HepG2 (cell line): Measurements from ENCODE around the gene JAK2.

ENCODE experiments used
- NFE2L1 ChIP-seq: sonication (generic); formaldehyde crosslinking; IDR thresholded peaks from 2 replicates; pipeline ENCODE4 v1.4.0; 2020; ENCODE audit warnings: missing genetic modification reagents, mild to moderate bottlenecking, borderline replicate concordance
- ZBTB20 ChIP-seq: sonication (generic); formaldehyde crosslinking; IDR thresholded peaks from 2 replicates; pipeline ENCODE4 v1.8.1; 2023; ENCODE audit warnings: missing genetic modification reagents, low read depth, mild to moderate bottlenecking, borderline replicate concordance
- ZNF282 ChIP-seq: fragments of 450-650 bp; IDR thresholded peaks from 2 replicates; pipeline ENCODE4 v1.6.1; 2018; ENCODE audit not compliant: partially characterized antibody
- ZNF703 ChIP-seq: sonication (generic); formaldehyde crosslinking; IDR thresholded peaks from 2 replicates; pipeline ENCODE4 v1.5.1; 2020; ENCODE audit warnings: missing genetic modification reagents, mild to moderate bottlenecking, moderate library complexity, borderline replicate concordance

DNA sequence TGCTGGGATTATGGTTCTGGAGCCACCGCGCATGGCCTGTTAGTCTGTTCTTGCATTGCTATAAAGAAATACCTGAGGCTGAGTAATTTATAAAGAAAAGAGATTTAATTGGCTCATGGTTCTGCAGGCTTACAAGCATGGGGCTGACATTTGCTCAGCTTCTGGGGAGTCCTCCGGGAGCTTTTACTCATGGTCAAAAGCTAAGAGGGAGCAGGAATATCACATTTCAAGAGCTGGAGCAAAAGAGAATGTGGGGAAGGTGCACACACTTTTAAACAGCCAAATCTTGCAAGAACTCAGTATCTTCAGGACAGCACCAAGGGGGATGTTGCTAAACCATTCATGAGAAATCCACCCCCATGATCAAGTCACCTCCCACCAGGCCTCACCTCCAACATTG lies 12.1 kb downstream of the JAK2 start:
- TF ChIP-seq ZBTB20: no peak
- no peak for TF ChIP-seq NFE2L1
- TF ChIP-seq ZNF282: no peak
- TF ChIP-seq ZNF703 (CRISPR knock-in tag): no peak
